Erythroblast (primary cell): Measurements from ENCODE around the gene CHID1.

ENCODE experiments used
- GATA1 ChIP-seq: IDR thresholded peaks from 2 replicates; pipeline ENCODE4 v1.6.1; 2011; ENCODE audit warnings: low read depth, mild to moderate bottlenecking, control low read depth, low read length, moderate library complexity
- POLR2A ChIP-seq: IDR thresholded peaks from 2 replicates; pipeline ENCODE4 v1.6.1; 2011; ENCODE audit warnings: mild to moderate bottlenecking, low read length

GRCh38 chr11:824942-825341, 85.7 kb downstream of the CHID1 start:
- TF ChIP-seq POLR2A = no peak
- TF ChIP-seq GATA1 = no peak
